Measurements from ENCODE around the gene CYB561D2. TPM values are rescaled to one million over a fixed set of nuclear protein-coding genes. Genes with fewer than 3 reads are reported as not detected.

CYB561D2 gene
- total RNA-seq, 3 donors from 2014 or later (not counting 1 experiment from before 2014, with no cell fraction given) = 39.6 to 54.0 (median 50.5) TPM

DNA sequence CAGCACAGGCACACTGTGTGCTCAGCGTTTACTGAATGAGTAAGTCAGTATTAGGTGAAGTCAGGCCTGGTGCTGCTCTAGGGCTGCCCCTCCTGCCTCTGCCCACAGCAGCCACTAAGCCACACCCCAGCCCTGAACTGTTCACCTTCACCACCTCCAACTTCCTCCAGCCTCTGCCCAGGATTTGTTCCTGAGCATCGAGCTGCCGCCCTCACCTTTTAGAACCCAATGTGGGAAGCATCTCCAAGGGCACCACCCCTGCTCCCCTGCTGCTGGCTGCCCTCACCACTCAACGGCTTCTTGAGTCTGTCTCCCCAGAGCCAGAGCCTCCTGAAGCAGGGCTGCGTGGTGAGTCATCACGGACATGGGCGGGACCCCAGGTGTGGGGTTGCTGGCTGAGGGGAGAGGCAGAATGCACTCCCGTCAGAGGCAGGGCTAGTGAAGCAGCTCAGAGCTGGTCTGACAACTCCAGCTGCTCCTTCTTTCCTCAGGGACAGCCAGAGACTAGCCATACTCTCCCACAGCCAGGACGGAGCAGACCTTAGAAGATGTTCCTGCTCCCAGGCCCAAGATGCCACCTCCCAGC lies 33.9 kb upstream of the CYB561D2 start:
- no peaks in the 10 kb centered on the region for H3K27me3 ChIP-seq (ENCODE audit: control insufficient read depth, insufficient read depth, low read length)
- H3K27ac Mint-ChIP-seq = peak overlapping the region; percentile 60 to 87
- H3K27ac ChIP-seq (ENCODE audit: low read length) = peak overlapping the region; percentile 39
- DNase-seq (peak in 1 of 2 donors; percentile 76), ATAC-seq (peak in 1 of 3 donors; percentile 32)
- H3K4me1 ChIP-seq (ENCODE audit: control insufficient read depth, insufficient read depth, low read length) = peaks cover 56% of the 10 kb centered on the region
- H3K36me3 ChIP-seq (ENCODE audit: control insufficient read depth, insufficient read depth, low read length) = no peaks in the 10 kb centered on the region
- 58% methylated on average over 9 of the region's 9 CpGs for WGBS (ENCODE audit: insufficient coverage)
- H3K36me3 Mint-ChIP-seq = no peaks in the 10 kb centered on the region
- H3K9me3 Mint-ChIP-seq = no peaks in the 10 kb centered on the region
- peak overlapping the region; percentile 22 for H3K4me3 Mint-ChIP-seq
- no peak overlapping the region for H3K4me3 ChIP-seq (ENCODE audit: low read length)
- intact Hi-C loops (cut with micrococcal nuclease) = no loop called here
- peaks cover 22 to 32% of the 10 kb centered on the region in 2 donors for H3K4me1 Mint-ChIP-seq
- no peaks in the 10 kb centered on the region for H3K27me3 Mint-ChIP-seq (ENCODE audit: low read depth in 2 of 2)
- TF ChIP-seq, protein P1, sequence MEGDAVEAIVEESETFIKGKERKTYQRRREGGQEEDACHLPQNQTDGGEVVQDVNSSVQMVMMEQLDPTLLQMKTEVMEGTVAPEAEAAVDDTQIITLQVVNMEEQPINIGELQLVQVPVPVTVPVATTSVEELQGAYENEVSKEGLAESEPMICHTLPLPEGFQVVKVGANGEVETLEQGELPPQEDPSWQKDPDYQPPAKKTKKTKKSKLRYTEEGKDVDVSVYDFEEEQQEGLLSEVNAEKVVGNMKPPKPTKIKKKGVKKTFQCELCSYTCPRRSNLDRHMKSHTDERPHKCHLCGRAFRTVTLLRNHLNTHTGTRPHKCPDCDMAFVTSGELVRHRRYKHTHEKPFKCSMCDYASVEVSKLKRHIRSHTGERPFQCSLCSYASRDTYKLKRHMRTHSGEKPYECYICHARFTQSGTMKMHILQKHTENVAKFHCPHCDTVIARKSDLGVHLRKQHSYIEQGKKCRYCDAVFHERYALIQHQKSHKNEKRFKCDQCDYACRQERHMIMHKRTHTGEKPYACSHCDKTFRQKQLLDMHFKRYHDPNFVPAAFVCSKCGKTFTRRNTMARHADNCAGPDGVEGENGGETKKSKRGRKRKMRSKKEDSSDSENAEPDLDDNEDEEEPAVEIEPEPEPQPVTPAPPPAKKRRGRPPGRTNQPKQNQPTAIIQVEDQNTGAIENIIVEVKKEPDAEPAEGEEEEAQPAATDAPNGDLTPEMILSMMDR (IDR thresholded peaks at IDR 0.05) = no peak
- H3K9me3 ChIP-seq (ENCODE audit: control insufficient read depth, insufficient read depth, low read length) = no peaks in the 10 kb centered on the region

DNA sequence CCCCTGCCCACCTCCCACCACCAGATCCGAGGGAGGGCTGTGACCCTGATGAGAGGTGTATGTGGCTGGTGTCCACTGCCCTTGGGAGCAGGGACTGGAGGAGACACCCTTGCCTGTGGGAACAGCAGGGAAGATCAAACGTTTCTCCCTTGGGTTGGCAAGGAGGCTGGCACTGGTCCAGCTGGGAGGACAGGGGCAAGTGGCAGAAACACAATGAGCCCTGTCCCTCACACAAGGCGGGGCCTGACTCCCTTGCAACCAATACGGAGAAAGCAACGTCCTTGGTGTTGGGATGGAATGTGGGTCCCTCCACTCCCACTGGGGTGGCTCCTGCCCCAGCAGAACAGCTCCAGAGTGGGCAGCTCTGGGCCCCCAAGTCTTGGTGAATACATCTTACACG lies 33.4 kb upstream of the CYB561D2 start:
- intact Hi-C loops (cut with micrococcal nuclease) = no loop called here
- Mint-ChIP-seq H3K9me3 (no peaks in the 10 kb centered on the region), H3K4me1 (peaks cover 22 to 32% of the 10 kb centered on the region in 2 donors), H3K4me3 (no peak overlapping the region), H3K27me3 (ENCODE audit: low read depth in 2 of 2) (no peaks in the 10 kb centered on the region), H3K36me3 (no peaks in the 10 kb centered on the region), H3K27ac (peak overlapping the region in 1 of 2 donors; percentile 87)
- Histone ChIP-seq H3K9me3 (ENCODE audit: control insufficient read depth, insufficient read depth, low read length) (no peaks in the 10 kb centered on the region), H3K4me3 (ENCODE audit: low read length) (no peak overlapping the region), H3K36me3 (ENCODE audit: control insufficient read depth, insufficient read depth, low read length) (no peaks in the 10 kb centered on the region), H3K27ac (ENCODE audit: low read length) (peak overlapping the region; percentile 39), H3K4me1 (ENCODE audit: control insufficient read depth, insufficient read depth, low read length) (peaks cover 61% of the 10 kb centered on the region), H3K27me3 (ENCODE audit: control insufficient read depth, insufficient read depth, low read length) (no peaks in the 10 kb centered on the region)
- no peak for ATAC-seq
- 89% methylated on average over 5 of the region's 6 CpGs for WGBS (ENCODE audit: insufficient coverage)
- TF ChIP-seq, protein P1 (IDR thresholded peaks at IDR 0.05) = no peak
- no peak for DNase-seq

DNA sequence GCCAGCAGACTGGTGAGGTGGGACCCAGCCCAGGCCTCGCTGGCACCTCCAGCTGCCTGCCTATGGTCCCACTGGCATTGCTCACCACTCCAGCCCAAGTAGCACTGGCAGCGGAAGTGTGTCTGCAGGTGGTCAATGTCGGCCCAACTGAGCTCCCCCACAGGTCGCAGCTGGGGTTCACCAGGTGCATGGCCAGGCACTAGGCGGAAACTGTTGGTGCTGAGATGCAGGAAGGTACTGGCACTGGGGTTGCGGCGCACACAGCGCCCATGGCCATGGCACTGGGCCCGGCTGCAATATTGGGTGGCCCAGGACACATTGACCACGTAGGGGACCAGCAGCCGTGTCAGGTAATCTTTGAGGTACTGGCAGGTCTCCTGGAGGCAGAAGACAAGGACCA lies 32.5 kb upstream of the CYB561D2 start:
- Mint-ChIP-seq H3K27me3 (ENCODE audit: low read depth in 2 of 2) (no peaks in the 10 kb centered on the region), H3K4me1 (peaks cover 22 to 32% of the 10 kb centered on the region in 2 donors), H3K4me3 (peak overlapping the region; percentile 72), H3K36me3 (no peaks in the 10 kb centered on the region), H3K9me3 (no peaks in the 10 kb centered on the region), H3K27ac (peak overlapping the region; percentile 38 to 76)
- Histone ChIP-seq H3K4me1 (ENCODE audit: control insufficient read depth, insufficient read depth, low read length) (peaks cover 67% of the 10 kb centered on the region), H3K9me3 (ENCODE audit: control insufficient read depth, insufficient read depth, low read length) (no peaks in the 10 kb centered on the region), H3K27ac (ENCODE audit: low read length) (no peak overlapping the region), H3K4me3 (ENCODE audit: low read length) (no peak overlapping the region), H3K27me3 (ENCODE audit: control insufficient read depth, insufficient read depth, low read length) (no peaks in the 10 kb centered on the region), H3K36me3 (ENCODE audit: control insufficient read depth, insufficient read depth, low read length) (no peaks in the 10 kb centered on the region)
- TF ChIP-seq, protein P1 (IDR thresholded peaks at IDR 0.05) = no peak
- ATAC-seq (no peak), DNase-seq (no peak)
- 86% methylated on average over 11 of the region's 11 CpGs for WGBS (ENCODE audit: insufficient coverage)
- intact Hi-C loops (cut with micrococcal nuclease) = no loop called here

DNA sequence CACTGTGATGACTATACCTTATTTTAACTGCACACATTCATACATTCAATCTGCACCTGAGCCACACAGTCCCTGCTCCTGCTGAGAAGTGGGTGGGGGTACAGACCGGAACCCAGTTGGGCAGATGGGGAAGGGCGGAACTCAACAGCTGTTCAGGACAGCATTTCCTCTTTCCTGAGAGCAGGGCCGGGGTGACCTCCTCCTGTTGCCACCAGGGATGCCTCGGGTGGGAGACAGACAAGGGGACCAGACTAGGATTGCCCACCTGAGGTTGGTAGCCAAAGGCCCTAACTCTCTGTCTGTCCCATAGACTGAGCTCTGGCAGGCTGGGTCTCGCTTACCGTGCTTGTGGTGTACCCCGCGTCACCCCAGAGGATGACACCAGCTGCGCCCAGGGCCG lies 32.0 kb upstream of the CYB561D2 start:
- peak overlapping the region; percentile 72 for H3K4me3 Mint-ChIP-seq
- WGBS (ENCODE audit: insufficient coverage) = 59% methylated on average over 10 of the region's 10 CpGs
- no peaks in the 10 kb centered on the region for H3K9me3 Mint-ChIP-seq
- H3K36me3 Mint-ChIP-seq = no peaks in the 10 kb centered on the region
- DNase-seq (no peak), ATAC-seq (no peak)
- H3K36me3 ChIP-seq (ENCODE audit: control insufficient read depth, insufficient read depth, low read length) = no peaks in the 10 kb centered on the region
- H3K27ac ChIP-seq (ENCODE audit: low read length) = peak overlapping the region; percentile 14
- no peaks in the 10 kb centered on the region for H3K27me3 Mint-ChIP-seq (ENCODE audit: low read depth in 2 of 2)
- H3K4me1 ChIP-seq (ENCODE audit: control insufficient read depth, insufficient read depth, low read length) = peaks cover 67% of the 10 kb centered on the region
- no peaks in the 10 kb centered on the region for H3K9me3 ChIP-seq (ENCODE audit: control insufficient read depth, insufficient read depth, low read length)
- H3K4me3 ChIP-seq (ENCODE audit: low read length) = no peak overlapping the region
- no peaks in the 10 kb centered on the region for H3K27me3 ChIP-seq (ENCODE audit: control insufficient read depth, insufficient read depth, low read length)
- intact Hi-C loops (cut with micrococcal nuclease) = no loop called here
- TF ChIP-seq, protein P1 (IDR thresholded peaks at IDR 0.05) = no peak
- peaks cover 22 to 34% of the 10 kb centered on the region in 2 donors for H3K4me1 Mint-ChIP-seq
- peak overlapping the region; percentile 38 to 76 for H3K27ac Mint-ChIP-seq
